DOHH2 (cell line): Measurements from ENCODE around the gene SRSF12.

ENCODE experiments used
- H3F3A ChIP-seq: fragments of 200-600 bp; sonication (generic), shearing (Covaris generic); 2 replicates; pipeline ENCODE4 v1.6.0; 2016; ENCODE audit warnings: antibody characterized with exemption, mild to moderate bottlenecking; ENCODE audit not compliant: control insufficient read depth, insufficient read depth
- H3K27ac ChIP-seq: fragments of 200-600 bp; sonication (generic); 2 replicates; pipeline ENCODE4 v1.5.1; 2014; ENCODE audit warnings: low read depth, mild to moderate bottlenecking, low read length, moderate library complexity
- H3K27me3 ChIP-seq: fragments of 200-600 bp; sonication (generic); 2 replicates; pipeline ENCODE4 v1.6.1; 2014; ENCODE audit warnings: mild to moderate bottlenecking, low read length, mixed read lengths; ENCODE audit not compliant: control insufficient read depth
- H3K36me3 ChIP-seq: fragments of 200-600 bp; sonication (generic); 2 replicates; pipeline ENCODE4 v1.6.1; 2014; ENCODE audit warnings: mild to moderate bottlenecking, low read length, moderate library complexity, mixed read lengths; ENCODE audit not compliant: control insufficient read depth
- H3K4me1 ChIP-seq: fragments of 200-600 bp; sonication (generic); 2 replicates; pipeline ENCODE4 v1.6.1; 2014; ENCODE audit warnings: mild to moderate bottlenecking, low read length, mixed read lengths; ENCODE audit not compliant: control insufficient read depth
- H3K4me2 ChIP-seq: fragments of 200-600 bp; sonication (generic); 2 replicates; pipeline ENCODE4 v1.6.0; 2014; ENCODE audit warnings: mild to moderate bottlenecking, low read length, moderate library complexity
- H3K4me3 ChIP-seq: fragments of 200-600 bp; sonication (generic); 2 replicates; pipeline ENCODE4 v1.5.1; 2014; ENCODE audit warnings: mild to moderate bottlenecking, low read length, mixed read lengths
- H3K79me2 ChIP-seq: fragments of 200-600 bp; sonication (generic); 2 replicates; pipeline ENCODE4 v1.6.1; 2014; ENCODE audit warnings: mild to moderate bottlenecking, low read length, mixed read lengths; ENCODE audit not compliant: control insufficient read depth
- H3K9me2 ChIP-seq: fragments of 200-600 bp; sonication (generic); replicated peaks from 2 replicates; pipeline ENCODE4 v1.6.1; 2014; ENCODE audit warnings: mild to moderate bottlenecking, low read length, mixed read lengths; ENCODE audit not compliant: control insufficient read depth
- H3K9me3 ChIP-seq: fragments of 200-600 bp; sonication (generic); 2 replicates; pipeline ENCODE4 v1.6.1; 2014; ENCODE audit warnings: antibody characterized with exemption, low read length, mixed read lengths; ENCODE audit not compliant: control insufficient read depth, insufficient read depth
- H4K20me1 ChIP-seq: fragments of 200-600 bp; sonication (generic); 2 replicates; pipeline ENCODE4 v1.6.0; 2014; ENCODE audit warnings: low read depth, mild to moderate bottlenecking, antibody characterized with exemption, low read length, moderate library complexity; ENCODE audit not compliant: control insufficient read depth, insufficient read depth
- EZH2phosphoT487 ChIP-seq: fragments of 200-600 bp; sonication (generic); IDR thresholded peaks from 2 replicates; pipeline ENCODE4 v1.6.1; 2017; ENCODE audit warnings: borderline replicate concordance, mild to moderate bottlenecking, antibody characterized with exemption, low read length, moderate library complexity, mixed read lengths
- TF ChIP-seq, protein P1 (sequence below): fragments of 200-600 bp; sonication (generic); IDR thresholded peaks from one replicate; pipeline ENCODE4 v1.5.1; 2014; ENCODE audit warnings: antibody characterized with exemption, mild to moderate bottlenecking, low read depth, low read length; ENCODE audit not compliant: poor library complexity, severe bottlenecking

SRSF12 gene

GRCh38 chr6:89082486-89082891 lies 35.4 kb downstream of the SRSF12 start:
- peaks cover 6% of the 10 kb centered on the region; the same call in 1 of the 2 replicates for H3F3A ChIP-seq
- H3K79me2 ChIP-seq: peaks cover 40% of the 10 kb centered on the region
- peaks cover 43% of the 10 kb centered on the region for H3K36me3 ChIP-seq
- peak overlapping the region; percentile 99 for H3K4me3 ChIP-seq
- no peaks in the 10 kb centered on the region for H3K9me3 ChIP-seq
- peak overlapping the region; percentile 71 for H3K27ac ChIP-seq
- H3K27me3 ChIP-seq: no peaks in the 10 kb centered on the region
- peak overlapping the region; percentile 90 for H3K4me2 ChIP-seq
- peaks cover 26% of the 10 kb centered on the region; the same call in 1 of the 2 replicates for H4K20me1 ChIP-seq
- H3K4me1 ChIP-seq: peaks cover 19% of the 10 kb centered on the region
- TF ChIP-seq, protein P1, sequence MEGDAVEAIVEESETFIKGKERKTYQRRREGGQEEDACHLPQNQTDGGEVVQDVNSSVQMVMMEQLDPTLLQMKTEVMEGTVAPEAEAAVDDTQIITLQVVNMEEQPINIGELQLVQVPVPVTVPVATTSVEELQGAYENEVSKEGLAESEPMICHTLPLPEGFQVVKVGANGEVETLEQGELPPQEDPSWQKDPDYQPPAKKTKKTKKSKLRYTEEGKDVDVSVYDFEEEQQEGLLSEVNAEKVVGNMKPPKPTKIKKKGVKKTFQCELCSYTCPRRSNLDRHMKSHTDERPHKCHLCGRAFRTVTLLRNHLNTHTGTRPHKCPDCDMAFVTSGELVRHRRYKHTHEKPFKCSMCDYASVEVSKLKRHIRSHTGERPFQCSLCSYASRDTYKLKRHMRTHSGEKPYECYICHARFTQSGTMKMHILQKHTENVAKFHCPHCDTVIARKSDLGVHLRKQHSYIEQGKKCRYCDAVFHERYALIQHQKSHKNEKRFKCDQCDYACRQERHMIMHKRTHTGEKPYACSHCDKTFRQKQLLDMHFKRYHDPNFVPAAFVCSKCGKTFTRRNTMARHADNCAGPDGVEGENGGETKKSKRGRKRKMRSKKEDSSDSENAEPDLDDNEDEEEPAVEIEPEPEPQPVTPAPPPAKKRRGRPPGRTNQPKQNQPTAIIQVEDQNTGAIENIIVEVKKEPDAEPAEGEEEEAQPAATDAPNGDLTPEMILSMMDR: no peak
- no peak for TF ChIP-seq EZH2phosphoT487
- no peaks in the 10 kb centered on the region for H3K9me2 ChIP-seq

- Histone ChIP-seq H3K4me2 (peak overlapping the region; percentile 90), H3K36me3 (peaks cover 43% of the 10 kb centered on the region), H3K9me2 (no peaks in the 10 kb centered on the region), H3K4me3 (peak overlapping the region; percentile 99), H3F3A (peaks cover 5% of the 10 kb centered on the region; the same call in 1 of the 2 replicates), H3K4me1 (peaks cover 19% of the 10 kb centered on the region), H3K79me2 (peaks cover 40% of the 10 kb centered on the region), H3K9me3 (no peaks in the 10 kb centered on the region), H3K27me3 (no peaks in the 10 kb centered on the region), H3K27ac (peak overlapping the region; percentile 77), H4K20me1 (peaks cover 26% of the 10 kb centered on the region; the same call in 1 of the 2 replicates)
- TF ChIP-seq EZH2phosphoT487: no peak
- TF ChIP-seq, protein P1: no peak
These were observed 36.2 kb downstream of the SRSF12 start for GRCh38 chr6:89081423-89082322.

- H3K4me2 ChIP-seq: peak overlapping the region; percentile 62
- peak overlapping the region; percentile 83 for H3K4me3 ChIP-seq
- H3F3A ChIP-seq: peaks cover 5% of the 10 kb centered on the region; the same call in 1 of the 2 replicates
- H3K9me3 ChIP-seq: no peaks in the 10 kb centered on the region
- TF ChIP-seq, protein P1: no peak
- H3K27me3 ChIP-seq: no peaks in the 10 kb centered on the region
- peak overlapping the region; percentile 77 for H3K27ac ChIP-seq
- peaks cover 26% of the 10 kb centered on the region; the same call in 1 of the 2 replicates for H4K20me1 ChIP-seq
- H3K9me2 ChIP-seq: no peaks in the 10 kb centered on the region
- H3K36me3 ChIP-seq: peaks cover 43% of the 10 kb centered on the region
- peaks cover 40% of the 10 kb centered on the region for H3K79me2 ChIP-seq
- peaks cover 19% of the 10 kb centered on the region for H3K4me1 ChIP-seq
These were observed 36.8 kb downstream of the SRSF12 start for GRCh38 chr6:89081129-89081422.
